GM18520 (cell line): ENCODE measurements around the gene FAM98C.
"Not testable (repeated sequence)": the region's sequence is repeated elsewhere in the genome, so short reads cannot be mapped to it uniquely, and the experiment has no call there.

Source experiments
- ATAC-seq: cut with Tn5 transposase; IDR thresholded peaks from one replicate; pipeline ENCODE4 v1.9.1; 2021; ENCODE audit not compliant: unreplicated experiment

FAM98C gene

DNA sequence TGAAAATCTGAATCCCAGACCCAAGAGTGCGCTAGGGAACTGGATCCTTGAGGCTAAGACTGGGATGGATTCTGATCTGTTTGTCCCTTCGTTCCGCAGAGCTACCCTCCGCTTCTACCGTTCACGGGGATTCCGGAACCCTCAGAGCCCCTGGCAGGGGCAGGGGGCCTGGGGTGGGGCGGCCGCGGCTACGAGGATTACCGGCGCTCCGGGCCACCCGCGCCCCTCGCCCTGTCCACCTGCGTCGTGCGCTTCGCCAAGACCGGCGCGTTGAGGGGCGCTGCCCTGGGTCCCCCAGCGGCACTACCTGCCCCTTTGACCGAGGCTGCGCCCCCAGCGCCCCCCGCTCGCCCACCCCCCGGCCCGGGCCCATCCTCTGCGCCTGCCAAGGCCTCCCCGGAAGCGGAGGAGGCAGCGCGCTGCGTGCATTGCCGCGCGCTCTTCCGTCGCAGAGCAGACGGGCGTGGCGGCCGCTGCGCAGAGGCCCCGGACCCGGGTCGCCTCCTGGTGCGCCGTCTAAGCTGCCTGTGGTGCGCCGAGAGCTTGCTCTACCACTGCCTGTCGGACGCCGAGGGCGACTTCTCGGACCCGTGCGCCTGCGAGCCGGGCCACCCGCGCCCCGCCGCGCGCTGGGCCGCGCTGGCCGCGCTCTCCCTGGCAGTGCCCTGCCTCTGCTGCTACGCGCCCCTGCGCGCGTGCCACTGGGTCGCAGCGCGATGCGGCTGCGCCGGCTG is 7.3 kb upstream of the FAM98C start:
- ATAC-seq: no peak

DNA sequence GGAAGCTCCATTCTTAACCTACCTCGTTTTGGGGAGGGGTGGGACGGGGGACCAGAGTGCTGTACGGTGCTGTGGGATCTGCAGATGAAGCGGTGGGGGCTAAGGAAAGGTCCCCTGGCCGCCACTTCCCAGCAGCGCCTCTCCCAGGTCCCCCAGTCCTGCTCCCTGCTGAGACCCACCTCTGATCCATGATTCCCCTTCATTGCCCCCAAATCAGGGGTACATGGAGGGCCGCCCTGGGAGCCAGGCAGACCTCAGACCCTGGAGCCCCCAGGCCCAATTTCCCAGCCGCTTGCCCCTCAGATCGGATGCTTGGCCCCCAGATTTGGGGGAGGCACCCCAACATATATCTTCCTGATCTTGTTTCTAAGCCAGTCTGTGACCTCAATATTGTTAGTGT is 3.8 kb upstream of the FAM98C start:
- ATAC-seq: no peak

DNA sequence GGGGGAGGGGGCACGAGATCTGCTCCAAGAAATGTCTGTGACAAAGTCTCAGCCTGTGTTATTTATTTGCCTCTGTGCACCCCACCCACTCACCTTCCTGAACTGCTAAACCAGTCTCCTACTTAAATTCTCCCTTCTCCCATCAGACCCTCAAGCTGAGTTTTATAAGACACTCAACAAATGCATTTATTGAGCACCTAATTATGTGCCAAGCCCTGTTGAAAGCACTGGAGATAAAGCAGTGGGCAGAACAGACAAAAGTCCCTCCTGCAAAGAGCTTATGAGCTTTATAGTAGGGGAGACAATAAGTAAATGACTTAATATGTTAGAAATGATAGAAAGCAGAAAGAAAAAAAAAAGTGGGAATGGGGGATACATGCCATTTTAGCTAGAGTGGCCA is 3.4 kb upstream of the FAM98C start:
- no peak for ATAC-seq

DNA sequence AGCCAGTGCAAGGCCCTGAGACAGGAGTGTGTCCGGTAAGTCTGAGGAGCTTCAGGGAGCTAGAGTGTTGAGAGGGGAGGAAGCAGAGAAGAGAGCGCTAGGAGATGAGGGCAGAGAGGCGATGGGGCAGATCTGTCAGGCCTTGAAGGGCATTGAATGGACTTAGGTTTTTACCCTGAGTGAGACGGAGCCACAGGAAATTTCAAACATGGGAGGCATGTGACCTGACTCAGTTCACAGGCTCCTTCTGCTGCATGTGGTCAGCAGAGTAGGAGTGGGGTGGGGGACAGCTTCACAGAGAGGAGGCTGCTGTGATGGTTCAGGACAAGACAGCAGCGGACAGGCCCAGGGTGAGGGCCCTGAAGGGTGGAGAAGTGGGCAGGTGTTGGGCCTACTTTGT is 2.5 kb upstream of the FAM98C start:
- no peak for ATAC-seq

DNA sequence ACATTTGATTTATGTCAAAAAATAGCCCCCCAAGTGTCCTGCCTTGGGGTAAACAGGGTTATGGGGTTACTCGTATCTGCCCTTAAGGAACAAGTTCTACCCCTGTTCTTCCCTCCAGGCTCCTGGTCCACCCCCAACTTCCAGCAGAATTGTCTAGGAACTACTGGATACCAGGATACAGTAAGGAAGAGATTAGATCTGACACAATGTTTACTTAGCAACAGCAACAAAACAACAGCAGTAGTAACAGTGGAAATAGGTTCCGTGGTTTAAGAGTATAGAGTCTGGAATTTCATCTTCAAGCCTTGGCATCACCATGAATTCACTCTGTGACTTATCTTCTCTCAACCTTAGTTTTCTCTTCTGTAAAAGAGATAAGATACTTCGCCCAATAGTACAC is 1.7 kb upstream of the FAM98C start:
- ATAC-seq: no peak

DNA sequence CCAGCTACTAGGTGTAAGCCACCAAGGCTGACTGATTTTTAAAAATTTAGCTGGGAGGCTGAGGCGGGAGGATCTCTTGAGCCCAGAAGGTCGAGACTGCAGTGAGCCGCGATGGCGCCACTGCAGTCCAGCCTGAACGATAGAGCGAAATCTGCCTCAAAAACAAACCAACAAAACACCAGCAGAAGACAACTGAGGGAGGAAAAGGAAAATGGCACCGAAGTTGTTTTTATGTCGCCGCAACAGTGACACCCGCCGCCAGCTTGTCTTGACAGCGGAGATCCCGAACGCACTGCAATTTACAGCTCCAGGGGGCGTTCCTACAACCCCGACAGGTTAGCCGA is 298 bp upstream of the FAM98C start:
- no peak for ATAC-seq

DNA sequence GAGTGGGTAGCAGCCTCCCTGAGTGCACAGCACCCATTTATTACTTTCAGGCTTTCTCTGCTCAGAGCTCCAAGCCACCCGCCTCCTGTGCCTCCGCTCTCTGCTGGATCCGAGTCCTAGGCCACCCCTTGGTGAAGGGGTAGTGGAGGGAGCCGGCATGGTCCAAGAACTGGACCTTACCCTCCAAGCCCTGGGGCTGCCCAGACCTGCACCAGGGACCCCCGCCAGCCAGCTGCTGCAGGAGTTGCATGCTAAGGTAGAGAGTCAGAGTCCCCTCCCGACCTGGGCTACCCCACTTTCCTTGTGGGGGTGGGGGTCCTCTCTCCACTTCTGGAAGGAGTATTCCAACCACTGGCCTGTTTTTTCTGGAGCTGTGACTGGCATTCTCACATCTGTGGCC is 2.0 kb downstream of the FAM98C start:
- no peak for ATAC-seq

DNA sequence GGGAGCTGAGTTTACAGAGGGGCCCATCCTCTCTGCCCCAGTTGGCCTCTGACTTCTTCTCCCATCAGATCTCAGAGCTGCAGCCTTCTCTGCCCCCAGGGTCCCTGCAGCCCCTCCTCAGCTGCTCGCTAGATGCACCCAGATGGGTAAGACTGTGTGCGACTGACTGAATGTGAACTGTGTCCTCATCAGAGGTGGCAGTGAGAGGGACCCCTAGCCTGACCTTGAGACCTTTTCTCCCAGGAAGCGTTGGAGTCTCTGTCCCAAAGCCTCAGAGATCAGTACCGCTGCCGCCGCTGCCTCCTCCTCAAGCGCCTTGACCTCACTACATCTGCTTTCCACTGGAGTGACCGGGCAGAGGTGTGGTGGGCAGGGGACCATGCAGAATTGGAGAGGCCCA is 2.4 kb downstream of the FAM98C start:
- no peak for ATAC-seq

DNA sequence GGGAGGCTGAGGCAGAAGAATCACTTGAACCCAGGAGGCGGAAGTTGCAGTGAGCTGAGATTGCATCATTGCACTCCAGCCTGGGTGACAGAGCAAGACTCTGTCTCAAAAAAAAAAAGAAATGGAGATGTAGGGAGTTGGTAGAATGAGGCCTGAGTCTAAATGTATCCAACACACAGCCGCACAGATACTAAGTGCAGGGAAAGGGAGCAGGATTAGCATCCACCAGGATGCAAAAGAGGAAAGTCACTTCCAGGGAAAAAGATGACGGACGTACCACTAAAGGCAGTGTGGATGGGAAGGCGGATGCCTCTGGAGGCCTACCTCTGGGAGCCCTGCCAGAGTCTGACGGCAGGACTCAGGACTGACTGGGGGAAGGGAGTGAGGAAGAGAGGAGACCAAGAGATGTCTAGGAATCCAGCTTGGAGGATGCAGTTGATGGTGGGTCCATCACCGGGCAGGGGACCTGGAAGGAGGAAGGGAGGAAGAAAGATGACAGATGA is 6.8 kb downstream of the FAM98C start:
- no peak for ATAC-seq

DNA sequence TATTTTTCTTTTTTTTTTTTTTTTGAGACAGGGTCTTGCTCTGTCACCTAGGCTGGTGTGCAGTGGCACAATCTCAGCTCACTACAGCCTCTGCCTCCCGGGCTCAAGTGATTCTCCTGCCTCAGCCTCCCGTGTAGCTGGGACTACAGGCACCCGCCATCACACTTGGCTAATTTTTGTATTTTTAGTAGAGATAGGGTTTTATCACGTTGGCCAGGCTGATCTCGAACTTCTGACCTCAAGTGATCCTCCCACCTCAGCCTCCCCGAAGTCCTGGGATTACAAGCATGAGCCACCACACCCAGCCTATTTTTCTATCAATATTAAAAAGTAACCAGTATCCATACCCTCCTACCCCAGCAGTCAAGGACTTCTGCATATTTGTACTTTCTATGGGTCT is 7.5 kb downstream of the FAM98C start:
- ATAC-seq: not testable (repeated sequence)

DNA sequence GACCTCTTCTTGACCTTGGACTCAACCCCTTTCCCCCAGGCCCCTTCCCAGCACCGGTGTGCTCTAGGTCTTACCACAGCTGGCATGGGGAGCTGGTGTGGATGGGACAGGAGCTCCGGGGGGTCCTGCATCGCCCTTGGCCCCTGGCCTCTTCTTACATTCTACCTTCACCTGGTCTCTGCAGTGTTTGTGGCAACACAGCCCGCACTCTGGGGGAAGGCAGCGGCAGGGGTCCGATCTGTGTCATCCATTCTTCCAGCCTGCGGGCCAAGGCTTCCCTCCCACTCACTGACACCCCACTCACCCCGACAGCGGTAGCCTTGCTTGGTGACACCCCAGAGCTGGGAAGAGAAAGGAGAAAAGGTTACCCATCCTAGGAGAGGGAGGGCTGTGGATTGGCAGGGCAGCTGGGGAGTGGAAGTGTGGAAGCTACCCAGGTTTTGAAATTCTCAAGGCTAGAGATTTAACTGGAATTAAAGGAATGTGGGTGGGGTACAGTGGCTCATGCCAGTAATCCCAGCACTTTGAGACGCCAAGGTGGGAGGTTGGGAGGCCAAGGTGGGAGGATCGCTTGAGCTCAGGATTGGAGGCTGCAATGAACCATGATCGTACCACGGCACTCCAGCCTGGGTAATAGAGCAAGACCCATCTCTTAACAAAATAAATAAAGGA is 8.3 kb downstream of the FAM98C start:
- ATAC-seq: no peak

DNA sequence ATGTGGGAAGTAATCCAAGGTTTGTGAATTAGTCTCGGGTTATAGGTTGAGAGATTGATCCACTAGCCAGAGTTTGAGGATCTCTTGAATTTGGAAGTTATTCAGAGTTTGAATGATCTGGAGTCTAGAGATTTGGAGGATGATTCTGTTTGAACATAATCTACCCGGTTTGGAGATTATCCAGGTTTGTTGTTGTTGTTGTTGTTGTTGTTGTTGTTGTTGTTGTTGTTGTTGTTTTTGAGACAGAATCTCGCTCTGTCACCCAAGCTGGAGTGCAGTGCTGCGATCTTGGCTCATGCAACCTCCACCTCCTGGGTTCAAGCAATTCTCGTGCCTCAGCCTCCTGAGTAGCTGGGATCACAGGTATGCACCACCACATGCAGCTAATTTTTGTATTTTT is 9.0 kb downstream of the FAM98C start:
- ATAC-seq: not testable (repeated sequence)

DNA sequence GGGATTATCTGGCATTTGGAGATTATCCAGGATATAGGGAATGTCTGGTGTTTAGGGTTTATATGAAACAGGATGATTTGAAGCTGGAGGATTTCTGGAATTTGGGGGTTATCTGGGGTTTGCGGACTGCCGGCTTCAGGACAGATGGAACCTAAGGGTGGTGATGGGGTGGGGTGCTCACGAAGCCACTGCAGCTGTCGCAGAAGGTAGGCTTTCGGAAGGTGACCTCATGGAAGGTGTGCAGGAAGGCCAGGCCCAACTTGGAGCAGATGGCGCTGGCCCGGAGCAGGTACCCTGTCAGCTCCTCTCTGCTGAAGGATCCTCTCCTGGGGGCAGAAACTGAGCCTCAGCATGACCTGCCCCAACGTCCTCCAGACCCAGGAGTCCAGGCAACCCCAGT is 9.6 kb downstream of the FAM98C start:
- ATAC-seq: no peak

DNA sequence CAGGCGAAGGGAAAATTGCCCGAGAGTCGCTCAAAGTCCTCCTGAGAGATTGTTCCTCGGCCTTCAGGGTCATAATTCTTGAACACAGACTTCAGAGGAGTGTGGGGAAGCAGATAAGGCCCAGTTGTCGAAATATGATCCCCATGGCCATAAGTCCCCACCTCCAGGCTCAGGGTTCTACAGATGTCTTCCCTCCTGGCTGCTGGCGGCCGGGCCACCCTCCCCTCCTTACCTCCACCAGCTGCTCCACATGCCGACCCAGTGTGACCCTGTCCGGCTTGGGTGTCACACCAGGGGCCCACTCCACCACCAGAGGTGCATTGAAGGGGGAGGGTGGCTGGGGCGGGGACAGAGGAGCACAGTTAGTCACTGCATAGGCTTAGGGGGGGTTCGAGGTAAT is 10.1 kb downstream of the FAM98C start:
- no peak for ATAC-seq

DNA sequence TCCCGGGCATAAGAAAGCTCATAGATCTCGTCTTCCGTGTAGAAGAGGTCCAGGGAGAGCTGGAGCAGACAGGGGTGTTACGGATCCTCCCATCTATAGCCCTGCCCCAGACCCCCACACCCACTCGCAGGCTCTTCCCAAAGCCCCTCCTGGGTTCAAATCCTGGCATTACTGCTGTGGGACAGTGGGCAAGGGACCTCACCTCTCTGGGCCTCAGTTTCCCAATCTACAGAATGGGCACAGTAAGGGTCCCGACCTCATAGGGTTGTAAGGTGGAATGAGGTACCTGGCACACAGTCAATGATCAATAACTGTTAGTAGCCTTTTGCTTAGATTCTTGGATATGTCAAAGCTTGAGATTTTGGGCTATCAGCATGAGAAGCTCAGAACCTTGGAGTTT is 10.5 kb downstream of the FAM98C start:
- ATAC-seq: no peak

DNA sequence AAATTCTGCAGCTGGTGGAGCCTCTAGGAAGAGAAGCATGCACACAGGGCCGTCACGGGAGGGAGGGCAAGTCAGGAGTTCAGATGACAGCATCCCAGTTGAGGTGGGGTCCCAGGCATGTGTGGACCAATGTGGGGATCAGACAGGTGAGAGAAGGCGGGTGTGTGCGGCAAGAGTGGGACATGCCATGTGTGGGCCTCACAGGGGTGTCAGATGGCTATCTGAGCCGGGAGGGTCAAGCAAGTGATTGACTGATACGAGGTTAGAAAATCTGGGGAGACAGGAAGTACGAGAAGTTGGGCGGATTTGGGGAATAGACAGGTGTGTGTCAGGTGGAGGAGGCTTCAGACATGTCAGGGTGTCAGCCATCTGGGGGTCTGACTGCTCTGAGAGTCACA is 14.3 kb downstream of the FAM98C start:
- ATAC-seq: no peak

DNA sequence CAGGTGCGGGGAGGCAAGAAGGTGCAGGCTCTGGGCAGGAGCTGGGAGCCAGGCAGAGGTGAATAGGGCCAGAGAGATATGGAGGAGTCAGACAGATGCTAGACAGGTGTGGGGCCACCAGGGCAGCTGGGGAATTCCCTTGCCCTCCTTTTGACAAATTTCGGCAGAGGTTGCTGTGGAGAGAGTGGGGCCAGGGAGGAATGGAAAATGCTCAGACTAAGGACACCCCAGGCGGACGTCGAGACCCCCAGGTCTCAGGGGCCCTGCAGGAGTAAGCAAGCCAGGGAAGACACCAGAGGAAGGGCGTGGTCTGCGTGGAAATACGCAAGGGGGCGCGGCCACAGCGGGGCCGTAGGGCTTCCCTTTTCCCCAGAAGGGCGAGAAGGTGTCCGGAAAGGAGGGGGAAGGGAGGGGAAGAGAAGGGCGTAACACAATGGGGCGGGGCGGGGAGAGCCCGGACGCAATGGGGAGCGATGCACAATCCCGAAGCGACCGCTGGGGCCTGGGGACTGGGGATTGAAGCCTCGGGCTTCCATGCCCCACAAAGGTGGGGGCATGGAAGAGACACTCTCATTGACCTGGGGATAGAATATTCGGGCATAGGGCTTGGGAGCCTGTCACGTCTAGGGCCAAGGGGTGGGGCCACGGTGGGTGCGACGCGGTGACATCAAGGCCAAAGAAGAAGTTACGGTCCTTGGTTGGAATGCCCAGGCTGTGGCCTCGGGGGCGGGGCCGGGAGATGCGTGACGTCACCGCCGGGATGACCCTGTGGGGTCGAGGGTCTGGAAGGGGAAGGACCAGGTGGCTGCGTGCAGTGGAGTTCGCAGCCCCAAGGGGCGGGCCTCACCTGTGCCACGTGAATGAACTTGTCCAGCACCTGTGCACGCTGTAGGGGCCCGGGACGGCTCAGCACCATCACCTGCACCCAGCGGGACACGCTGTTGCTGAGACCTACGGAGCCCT is 14.9 kb downstream of the FAM98C start:
- ATAC-seq: no peak

DNA sequence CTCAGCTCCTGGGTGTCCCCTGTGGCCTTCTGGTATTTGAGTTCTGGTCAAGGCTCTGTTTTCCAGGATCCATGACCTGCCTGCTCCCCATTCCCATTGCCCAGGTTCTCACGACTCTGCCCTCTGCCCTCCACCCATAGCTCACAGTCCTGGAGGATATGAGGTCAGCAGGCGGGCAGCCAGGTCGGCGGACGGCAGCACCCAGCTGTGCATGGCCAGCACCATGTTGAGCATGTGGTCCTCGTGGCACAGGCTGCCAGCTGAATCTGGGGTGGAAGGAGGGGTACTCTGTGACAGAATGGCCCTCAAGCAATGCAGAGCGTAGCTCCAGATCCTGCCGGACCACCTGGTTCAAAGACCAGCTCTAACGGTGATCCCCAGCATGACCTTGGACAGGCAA is 18.0 kb downstream of the FAM98C start:
- ATAC-seq: no peak

DNA sequence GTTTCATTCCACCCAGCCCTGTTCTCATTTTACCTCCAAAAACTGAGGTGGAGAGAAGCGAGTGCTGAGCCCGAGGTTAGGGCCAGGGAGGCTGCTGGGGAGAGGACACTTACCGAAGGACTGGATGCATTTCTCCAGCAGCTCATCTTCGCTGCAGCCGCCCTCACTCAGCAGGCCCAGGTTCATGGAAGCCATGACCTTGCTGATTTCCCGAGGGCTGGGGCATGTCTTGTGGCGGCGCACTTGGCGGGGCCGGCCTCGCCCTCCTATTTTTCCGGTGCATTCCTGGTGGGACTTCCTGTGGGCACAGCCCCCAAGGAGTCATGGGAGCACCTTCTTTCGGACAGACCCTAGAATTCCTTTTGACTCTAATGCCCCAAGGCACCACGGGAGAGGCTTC is 19.0 kb downstream of the FAM98C start:
- ATAC-seq: no peak

DNA sequence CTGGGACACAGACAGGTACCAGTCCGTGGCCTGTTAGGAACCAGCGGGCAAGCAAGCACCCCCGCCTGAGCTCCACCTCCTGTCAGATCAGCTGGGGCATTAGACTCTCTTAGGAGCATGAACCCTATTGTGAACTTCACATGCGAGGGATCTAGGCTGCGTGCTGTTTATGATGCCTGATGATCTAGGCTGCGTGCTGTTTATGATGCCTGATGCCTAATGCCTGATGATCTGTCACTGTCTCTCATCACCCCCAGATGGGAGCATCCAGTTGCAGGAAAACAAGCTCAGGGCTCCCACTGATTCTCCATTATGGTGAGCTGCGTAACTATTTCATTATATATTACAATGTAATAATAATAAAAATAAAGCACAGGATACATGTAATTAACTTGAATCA is 19.5 kb downstream of the FAM98C start:
- ATAC-seq: no peak

DNA sequence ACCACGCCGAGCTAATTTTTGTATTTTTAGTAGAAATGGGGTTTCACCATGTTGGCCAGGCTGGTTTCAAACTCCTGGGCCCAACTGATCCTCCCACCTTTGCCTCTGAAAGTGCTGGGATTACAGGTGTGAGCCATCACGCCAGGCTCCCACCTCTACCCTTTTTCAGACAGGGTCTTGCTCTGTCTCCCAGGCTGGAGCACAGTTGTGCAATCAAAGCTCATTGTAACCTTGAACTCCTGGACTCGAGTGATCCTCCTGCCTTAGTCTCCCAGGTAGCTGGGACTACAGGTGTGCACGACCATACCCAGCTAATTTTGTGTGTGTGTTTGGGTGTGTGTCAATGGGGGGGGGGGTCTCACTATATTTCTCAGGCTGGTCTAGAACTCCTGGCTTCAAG is 21.4 kb downstream of the FAM98C start:
- ATAC-seq: no peak
